ENCODE results near the gene PPP2R2D. TPM values are rescaled to one million over a fixed set of nuclear protein-coding genes. Genes with fewer than 3 reads are reported as not detected.
"Not testable (repeated sequence)": the region's sequence is repeated elsewhere in the genome, so short reads cannot be mapped to it uniquely, and the experiment has no call there.

PPP2R2D gene
- polyA plus RNA-seq, 3 donors = 43.2 to 47.6 (median 46.8) TPM

GRCh38 chr10:131917496-131917895 lies 16.7 kb downstream of the PPP2R2D start:
- not testable (repeated sequence) for DNase-seq (ENCODE audit: extremely low read depth in 1 of 11, low read depth in 9 of 11, low spot score in 4 of 11)

GRCh38 chr10:131919461-131919860 lies 18.7 kb downstream of the PPP2R2D start:
- not testable (repeated sequence) for DNase-seq (ENCODE audit: extremely low read depth in 1 of 11, low read depth in 9 of 11, low spot score in 4 of 11)

- no peak for DNase-seq (ENCODE audit: extremely low read depth in 1 of 11, low read depth in 9 of 11, low spot score in 4 of 11)
Observed at GRCh38 chr10:131920151-131920550, 19.3 kb downstream of the PPP2R2D start.

- no peak for DNase-seq (ENCODE audit: extremely low read depth in 1 of 11, low read depth in 9 of 11, low spot score in 4 of 11)
Observed at GRCh38 chr10:131920693-131921092, 19.9 kb downstream of the PPP2R2D start.

- DNase-seq (ENCODE audit: extremely low read depth in 1 of 11, low read depth in 9 of 11, low spot score in 4 of 11) = peak in 2 of 11 donors; percentile 51 to 54
Observed at GRCh38 chr10:131921184-131921583, 20.4 kb downstream of the PPP2R2D start.

GRCh38 chr10:131923038-131923756 lies 22.4 kb downstream of the PPP2R2D start:
- no peak for DNase-seq (ENCODE audit: extremely low read depth in 1 of 11, low read depth in 9 of 11, low spot score in 4 of 11)

- DNase-seq (ENCODE audit: extremely low read depth in 1 of 11, low read depth in 9 of 11, low spot score in 4 of 11) = no peak
Observed at GRCh38 chr10:131925011-131925649, 24.3 kb downstream of the PPP2R2D start.

GRCh38 chr10:131925716-131926115 lies 24.9 kb downstream of the PPP2R2D start:
- no peak for DNase-seq (ENCODE audit: extremely low read depth in 1 of 11, low read depth in 9 of 11, low spot score in 4 of 11)

GRCh38 chr10:131926253-131926652 lies 25.4 kb downstream of the PPP2R2D start:
- DNase-seq (ENCODE audit: extremely low read depth in 1 of 11, low read depth in 9 of 11, low spot score in 4 of 11) = no peak

- no peak for DNase-seq (ENCODE audit: extremely low read depth in 1 of 11, low read depth in 9 of 11, low spot score in 4 of 11)
Observed at GRCh38 chr10:131926743-131927595, 26.2 kb downstream of the PPP2R2D start.

GRCh38 chr10:131928248-131929095 lies 27.7 kb downstream of the PPP2R2D start:
- DNase-seq (ENCODE audit: extremely low read depth in 1 of 11, low read depth in 9 of 11, low spot score in 4 of 11) = no peak

- DNase-seq (ENCODE audit: extremely low read depth in 1 of 11, low read depth in 9 of 11, low spot score in 4 of 11) = no peak
Observed at GRCh38 chr10:131929122-131929845, 28.5 kb downstream of the PPP2R2D start.

- DNase-seq (ENCODE audit: extremely low read depth in 1 of 11, low read depth in 9 of 11, low spot score in 4 of 11) = no peak
Observed at GRCh38 chr10:131930150-131930549, 29.3 kb downstream of the PPP2R2D start.

- no peak for DNase-seq (ENCODE audit: extremely low read depth in 1 of 11, low read depth in 9 of 11, low spot score in 4 of 11)
Observed at GRCh38 chr10:131930586-131931330, 29.9 kb downstream of the PPP2R2D start.

GRCh38 chr10:131931981-131932380 lies 31.2 kb downstream of the PPP2R2D start:
- DNase-seq (ENCODE audit: extremely low read depth in 1 of 11, low read depth in 9 of 11, low spot score in 4 of 11) = no peak

- no peak for DNase-seq (ENCODE audit: extremely low read depth in 1 of 11, low read depth in 9 of 11, low spot score in 4 of 11)
Observed at GRCh38 chr10:131933016-131933695, 32.3 kb downstream of the PPP2R2D start.

- no peak for DNase-seq (ENCODE audit: extremely low read depth in 1 of 11, low read depth in 9 of 11, low spot score in 4 of 11)
Observed at GRCh38 chr10:131933696-131934086, 32.9 kb downstream of the PPP2R2D start.
